GM12891 (cell line): ENCODE results near the gene TTC7B.

Source experiments
- DNase-seq: peaks from one replicate; pipeline ENCODE4 v3.0.0; 2011; ENCODE audit warnings: low spot score; ENCODE audit not compliant: insufficient read length
- FAIRE-seq: peaks from 2 replicates; lab custom pipeline; 2011; peaks lifted over from hg19 to GRCh38; lab: Jason Lieb, UNC
- PAX5 ChIP-seq: IDR thresholded peaks from 2 replicates; pipeline ENCODE4 v1.6.1; 2011; ENCODE audit warnings: low read length, moderate library complexity, mild to moderate bottlenecking; ENCODE audit not compliant: insufficient read depth, severe bottlenecking
- POLR2A ChIP-seq: IDR thresholded peaks from 2 replicates; pipeline ENCODE4 v1.6.1; 2011; ENCODE audit warnings: low read depth, low read length, control low read depth
- POLR2AphosphoS5 ChIP-seq: IDR thresholded peaks from 2 replicates; pipeline ENCODE4 v1.6.1; 2011; ENCODE audit warnings: low read depth, low read length, control low read depth
- POU2F2 ChIP-seq: IDR thresholded peaks from 2 replicates; pipeline ENCODE4 v1.6.1; 2011; ENCODE audit warnings: low read depth, mild to moderate bottlenecking, control low read depth, low read length, moderate library complexity
- SPI1 ChIP-seq: IDR thresholded peaks from 2 replicates; pipeline ENCODE4 v1.6.1; 2011; ENCODE audit warnings: low read depth, low read length, control low read depth
- TAF1 ChIP-seq: IDR thresholded peaks from 2 replicates; pipeline ENCODE4 v1.6.1; 2011; ENCODE audit warnings: low read depth, low read length, control low read depth

The TTC7B gene

GRCh38 chr14:90632451-90632850 lies 183.8 kb downstream of the TTC7B start:
- DNase-seq, result no peak
- FAIRE-seq, result no peak

DNA sequence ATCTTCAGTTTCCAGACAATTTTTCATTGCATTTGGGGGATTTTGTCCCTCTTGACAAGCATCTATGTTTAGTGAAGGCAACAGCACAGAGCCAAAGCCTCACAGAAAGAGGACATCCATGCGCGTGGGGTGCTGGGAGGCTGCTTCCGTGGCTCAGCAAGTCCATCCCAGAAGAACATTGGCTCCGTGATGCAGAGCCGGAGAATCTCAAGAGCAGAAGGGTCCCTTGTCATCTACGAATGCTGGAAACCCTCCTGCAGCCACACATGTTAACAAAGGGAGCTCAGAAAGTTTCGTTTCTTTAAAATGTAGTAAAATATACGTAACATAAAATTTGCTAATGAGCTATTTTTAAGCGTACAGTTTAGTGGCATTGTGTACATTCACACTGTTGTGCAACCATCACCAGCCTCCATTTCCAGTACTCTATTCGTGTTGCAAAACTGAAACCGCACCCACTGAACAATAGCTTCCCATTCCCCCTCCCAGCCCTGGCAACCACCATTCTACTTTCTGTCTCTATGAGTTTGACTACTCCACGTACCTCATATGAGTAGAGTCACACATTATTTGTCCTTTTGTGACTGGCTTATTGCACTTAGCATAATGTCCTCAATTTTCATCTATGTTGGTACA lies 185.9 kb downstream of the TTC7B start:
- no peak for FAIRE-seq
- DNase-seq, result no peak
- TF ChIP-seq TAF1, result no peak
- no peak for TF ChIP-seq POLR2A

More at GRCh38 chr14:90632451-90632850, 183.8 kb downstream of the TTC7B start:
- no peak for TF ChIP-seq POLR2AphosphoS5
- no peak for TF ChIP-seq TAF1
- TF ChIP-seq PAX5, result no peak
- no peak for TF ChIP-seq POU2F2
- no peak for TF ChIP-seq SPI1
- no peak for TF ChIP-seq POLR2A

- DNase-seq, result no peak
- TF ChIP-seq POU2F2 (no peak), TAF1 (no peak), POLR2A (no peak), SPI1 (no peak), PAX5 (no peak), POLR2AphosphoS5 (no peak)
- no peak for FAIRE-seq
These were observed 186.8 kb downstream of the TTC7B start for GRCh38 chr14:90629471-90629870.

DNA sequence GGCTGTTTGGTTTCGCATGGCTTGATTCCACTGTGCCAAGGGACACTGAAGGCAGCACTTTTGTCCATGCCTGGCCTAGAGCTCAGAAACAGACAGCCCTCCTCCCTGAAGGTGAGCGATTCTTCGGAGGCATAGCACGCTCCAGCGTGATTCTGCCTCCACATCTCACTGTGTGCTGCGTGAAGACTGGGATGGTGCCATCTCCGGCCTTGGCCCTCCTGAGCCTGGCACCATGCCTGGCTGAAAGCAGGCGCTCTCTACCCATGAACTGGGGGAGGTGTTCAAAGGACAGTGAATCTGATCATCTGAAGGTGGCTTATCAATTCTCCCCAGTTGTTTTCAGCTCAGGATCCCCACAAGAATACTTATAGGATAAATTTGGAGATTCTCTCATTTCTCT lies 187.4 kb downstream of the TTC7B start:
- TF ChIP-seq POLR2AphosphoS5, result no peak
- no peak for TF ChIP-seq TAF1
- no peak for TF ChIP-seq PAX5
- no peak for TF ChIP-seq POU2F2
- no peak for TF ChIP-seq SPI1
- no peak for TF ChIP-seq POLR2A
- FAIRE-seq (no peak), DNase-seq (no peak)

GRCh38 chr14:90627478-90627877 lies 188.8 kb downstream of the TTC7B start:
- DNase-seq (no peak), FAIRE-seq (no peak)
- TF ChIP-seq PAX5 (no peak), POLR2AphosphoS5 (no peak), SPI1 (no peak)

DNA sequence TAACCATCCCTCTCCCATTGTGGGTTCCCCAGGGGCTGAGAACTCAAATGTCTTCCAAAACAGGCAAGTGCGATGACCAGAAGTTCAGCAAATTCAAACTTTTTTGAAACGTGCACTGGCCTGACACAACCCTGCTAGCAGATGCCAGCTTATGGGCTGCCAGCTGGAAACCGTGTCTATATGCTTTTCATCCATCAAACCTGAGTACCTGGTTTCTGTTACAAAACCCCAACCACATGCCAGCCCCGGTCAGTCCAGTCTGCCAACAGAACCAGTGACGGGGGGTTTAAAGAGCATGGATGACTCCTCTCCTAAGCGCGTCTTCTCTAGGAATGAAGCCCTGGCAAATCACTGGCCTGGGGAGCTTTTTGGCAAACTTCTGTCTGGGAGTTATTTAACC lies 189.7 kb downstream of the TTC7B start:
- TF ChIP-seq POLR2AphosphoS5 (no peak), POU2F2 (no peak), SPI1 (no peak), TAF1 (no peak), POLR2A (no peak), PAX5 (no peak)
- DNase-seq (no peak), FAIRE-seq (no peak)

- TF ChIP-seq POLR2AphosphoS5 (no peak), POLR2A (no peak)
- no peak for FAIRE-seq
- DNase-seq, result no peak
These were observed 190.8 kb downstream of the TTC7B start for GRCh38 chr14:90625445-90625844.

DNA sequence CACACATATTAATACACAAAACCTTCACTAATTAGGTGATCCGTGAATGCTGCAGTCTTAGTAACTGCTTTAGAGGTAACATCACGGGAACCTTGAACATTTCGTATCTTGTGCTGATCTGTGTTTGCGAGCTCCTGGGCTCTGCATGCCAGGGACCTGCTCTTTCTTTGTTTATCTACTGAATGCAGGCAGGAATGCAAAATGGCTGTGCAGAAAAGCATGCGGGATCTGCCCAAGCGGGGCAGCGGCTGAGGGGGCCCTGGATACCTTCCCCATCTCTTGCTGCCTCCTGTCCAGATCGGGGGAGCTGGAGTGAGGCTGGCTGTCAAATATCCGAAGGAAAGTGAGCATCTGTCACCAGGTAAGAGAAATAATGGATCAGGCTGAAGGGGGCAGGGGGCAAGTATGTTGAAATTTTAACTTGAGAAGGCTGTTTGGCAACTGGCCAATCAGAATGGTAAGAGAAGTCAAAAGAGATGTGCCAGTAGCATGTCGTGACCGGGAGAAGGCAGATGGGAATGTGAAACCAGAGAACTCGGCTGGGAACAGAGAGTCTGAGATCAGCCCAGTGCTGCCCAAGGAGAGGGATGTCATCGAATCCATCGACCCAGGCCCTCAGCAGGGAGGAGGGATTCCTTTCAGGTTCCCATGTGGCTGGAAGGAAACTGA lies 191.4 kb downstream of the TTC7B start:
- no peak for DNase-seq
- TF ChIP-seq PAX5 (no peak), TAF1 (no peak), POLR2AphosphoS5 (no peak), SPI1 (no peak), POU2F2 (no peak), POLR2A (no peak)
- FAIRE-seq, result no peak

DNA sequence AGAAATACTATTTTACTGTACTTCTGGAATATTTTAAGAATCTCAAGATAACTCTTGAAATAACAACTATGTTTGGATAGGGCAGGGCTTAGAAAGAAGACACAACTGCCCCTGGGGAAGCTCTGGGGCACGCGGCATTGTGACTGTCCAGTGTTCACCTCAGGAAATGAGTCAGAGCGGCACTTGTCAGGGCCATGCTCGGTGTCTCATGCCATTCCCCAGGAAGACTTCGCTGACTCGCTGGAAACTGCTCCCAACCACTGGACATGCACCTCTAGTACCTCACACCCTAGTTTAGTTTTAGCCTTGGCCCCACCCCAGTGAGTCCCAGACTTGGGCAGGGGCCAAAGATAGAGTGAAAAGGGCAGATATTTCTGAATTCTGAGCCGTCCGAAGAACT lies 192.0 kb downstream of the TTC7B start:
- DNase-seq, result no peak
- TF ChIP-seq POU2F2 (no peak), TAF1 (no peak)
- no peak for FAIRE-seq

DNA sequence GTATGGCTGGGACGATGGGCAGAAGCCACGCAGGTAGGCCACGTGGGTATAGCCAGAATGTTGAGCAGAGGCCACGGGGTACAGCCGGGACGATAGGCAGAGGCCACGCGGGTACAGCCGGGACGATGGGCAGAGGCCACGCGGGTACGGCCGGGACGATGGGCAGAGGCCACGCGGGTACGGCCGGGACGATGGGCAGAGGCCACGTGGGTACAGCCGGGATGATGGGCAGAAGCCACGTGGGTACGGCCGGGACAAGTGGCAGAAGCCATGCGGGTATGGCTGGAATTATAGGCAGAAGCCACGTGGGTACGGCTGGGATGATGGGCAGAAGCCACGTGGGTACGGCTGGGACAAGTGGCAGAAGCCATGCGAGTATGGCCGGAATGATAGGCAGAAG lies 195.0 kb downstream of the TTC7B start:
- TF ChIP-seq POLR2A, result no peak
- no peak for TF ChIP-seq POU2F2
- no peak for TF ChIP-seq SPI1
- TF ChIP-seq TAF1, result no peak
- TF ChIP-seq PAX5, result no peak
- TF ChIP-seq POLR2AphosphoS5, result no peak
- FAIRE-seq (no peak), DNase-seq (no peak)

GRCh38 chr14:90620568-90621077 lies 195.6 kb downstream of the TTC7B start:
- TF ChIP-seq POLR2A (no peak), PAX5 (no peak), POLR2AphosphoS5 (no peak), POU2F2 (no peak), TAF1 (no peak), SPI1 (no peak)
- no peak for DNase-seq
- FAIRE-seq, result no peak
